HG02623 (cell line): Measurements from ENCODE around the gene SLC47A2.

Experiments
- ATAC-seq: cut with Tn5 transposase; IDR thresholded peaks from one replicate; pipeline ENCODE4 v1.9.1; 2021; ENCODE audit warnings: moderate library complexity; ENCODE audit not compliant: unreplicated experiment

The SLC47A2 gene

GRCh38 chr17:19728084-19728495 is 11.7 kb upstream of the SLC47A2 start:
- no peak for ATAC-seq

- no peak for ATAC-seq
Observed at GRCh38 chr17:19727501-19728078, 11.2 kb upstream of the SLC47A2 start.

- no peak for ATAC-seq
Observed at GRCh38 chr17:19726631-19727376, 10.4 kb upstream of the SLC47A2 start.

GRCh38 chr17:19725486-19725885 is 9.1 kb upstream of the SLC47A2 start:
- no peak for ATAC-seq

- no peak for ATAC-seq
Observed at GRCh38 chr17:19724501-19725420, 8.4 kb upstream of the SLC47A2 start.

- no peak for ATAC-seq
Observed at GRCh38 chr17:19723964-19724363, 7.6 kb upstream of the SLC47A2 start.

GRCh38 chr17:19720631-19721426 is 4.4 kb upstream of the SLC47A2 start:
- ATAC-seq = no peak

GRCh38 chr17:19720210-19720475 is 3.8 kb upstream of the SLC47A2 start:
- ATAC-seq = no peak

GRCh38 chr17:19719355-19720209 is 3.2 kb upstream of the SLC47A2 start:
- no peak for ATAC-seq

GRCh38 chr17:19718613-19719354 is 2.4 kb upstream of the SLC47A2 start:
- no peak for ATAC-seq

GRCh38 chr17:19718041-19718612 is 1.7 kb upstream of the SLC47A2 start:
- ATAC-seq = no peak

GRCh38 chr17:19717411-19717908 is 1.1 kb upstream of the SLC47A2 start:
- no peak for ATAC-seq

GRCh38 chr17:19717031-19717360 is 612 bp upstream of the SLC47A2 start:
- no peak for ATAC-seq

- ATAC-seq = no peak
Observed at GRCh38 chr17:19714542-19715411, 1.6 kb downstream of the SLC47A2 start.

- ATAC-seq = no peak
Observed at GRCh38 chr17:19713901-19714361, 2.5 kb downstream of the SLC47A2 start.

- no peak for ATAC-seq
Observed at GRCh38 chr17:19713462-19713861, 2.9 kb downstream of the SLC47A2 start.

- ATAC-seq = no peak
Observed at GRCh38 chr17:19712436-19713004, 3.9 kb downstream of the SLC47A2 start.

GRCh38 chr17:19709841-19710240 is 6.5 kb downstream of the SLC47A2 start:
- ATAC-seq = no peak
